Keratinocyte (primary cell): ENCODE measurements around the gene IFNGR1. TPM values are rescaled to one million over a fixed set of nuclear protein-coding genes. Genes with fewer than 3 reads are reported as not detected.

Experiments used
- DNase-seq: peaks from one replicate; pipeline ENCODE4 v3.0.0-alpha.2; 2011; ENCODE audit warnings: low read depth, missing footprints, low spot score
- FAIRE-seq: peaks from 2 replicates; lab custom pipeline; 2011; peaks lifted over from hg19 to GRCh38; lab: Jason Lieb, UNC
- H2AFZ ChIP-seq: 2 replicates; pipeline ENCODE4 v1.6.0; 2012; ENCODE audit warnings: low read length, control low read depth, inconsistent platforms; ENCODE audit not compliant: control insufficient read depth
- H3K27ac ChIP-seq: 2 replicates; pipeline ENCODE4 v1.5.1; 2011; ENCODE audit warnings: low read length; ENCODE audit not compliant: control insufficient read depth, insufficient read depth
- H3K27me3 ChIP-seq: 3 replicates; pipeline ENCODE4 v1.6.0; 2011; ENCODE audit warnings: low read length; ENCODE audit not compliant: control insufficient read depth, insufficient read depth; ENCODE audit errors: extremely low read depth
- H3K36me3 ChIP-seq, 2 experiments: 2 replicates in 1 of 2; 3 replicates in 1 of 2; pipeline ENCODE4 v1.5.1; 2011; ENCODE audit warnings: low read length in 2 of 2, mild to moderate bottlenecking in 1 of 2; ENCODE audit not compliant: control insufficient read depth in 2 of 2, insufficient read depth in 2 of 2; ENCODE audit errors: extremely low read depth in 1 of 2
- H3K4me1 ChIP-seq: 3 replicates; pipeline ENCODE4 v1.5.1; 2011; ENCODE audit warnings: low read length; ENCODE audit not compliant: control insufficient read depth, insufficient read depth; ENCODE audit errors: extremely low read depth
- H3K4me2 ChIP-seq: 3 replicates; pipeline ENCODE4 v1.6.0; 2011; ENCODE audit warnings: low read depth, low read length; ENCODE audit not compliant: control insufficient read depth, insufficient read depth; ENCODE audit errors: extremely low read depth
- H3K4me3 ChIP-seq, 3 experiments: fragments of 200-600 bp in 1 of 3; sonication (generic) in 1 of 3; 2 replicates in 2 of 3; 3 replicates in 1 of 3; pipeline ENCODE4 v1.5.1; 2011 to 2016; ENCODE audit warnings: low read length in 3 of 3, mild to moderate bottlenecking in 3 of 3, control low read depth in 2 of 3, inconsistent platforms in 1 of 3, low read depth in 1 of 3, mixed read lengths in 1 of 3, mixed run types in 1 of 3, moderate library complexity in 1 of 3; ENCODE audit not compliant: control insufficient read depth in 2 of 3, insufficient read depth in 2 of 3; ENCODE audit errors: extremely low read depth in 1 of 3
- H3K79me2 ChIP-seq: 2 replicates; pipeline ENCODE4 v1.6.0; 2012; ENCODE audit warnings: low read length; ENCODE audit not compliant: control insufficient read depth, insufficient read depth
- H3K9ac ChIP-seq: 3 replicates; pipeline ENCODE4 v1.6.0; 2011; ENCODE audit warnings: low read length; ENCODE audit not compliant: control insufficient read depth, insufficient read depth; ENCODE audit errors: extremely low read depth
- H3K9me1 ChIP-seq: 3 replicates; pipeline ENCODE4 v1.6.0; 2011; ENCODE audit warnings: low read length; ENCODE audit not compliant: control insufficient read depth, insufficient read depth; ENCODE audit errors: extremely low read depth
- H3K9me3 ChIP-seq: 2 replicates; pipeline ENCODE4 v1.5.1; 2012; ENCODE audit warnings: low read depth, low read length; ENCODE audit not compliant: control insufficient read depth
- H4K20me1 ChIP-seq: 3 replicates; pipeline ENCODE4 v1.6.0; 2011; ENCODE audit warnings: low read length; ENCODE audit not compliant: control insufficient read depth, insufficient read depth; ENCODE audit errors: extremely low read depth
- EZH2 ChIP-seq: IDR thresholded peaks from one replicate; pipeline ENCODE4 v1.6.1; 2012; ENCODE audit warnings: inconsistent platforms, mild to moderate bottlenecking, low read length, moderate library complexity
- dilution Hi-C: fragments of 300-500 bp; cut with MboI; formaldehyde crosslinking; loops from one replicate; pipeline ENCODE4 v1.7.0; 2020; ENCODE audit warnings: low sequenced_read_pairs; ENCODE audit not compliant: extremely low pct_ligation_motif_present
- polyA minus RNA-seq, 3 experiments: library from RNA; depleted of rRNA, polyadenylated mRNA; stranded (reverse); fragments of >200 nt; gene quantifications; 1 replicate in 1 of 3; 2 replicates in 1 of 3; 3 replicates in 1 of 3; pipeline ENCODE4 v1.2.3, GENCODE V29; 2011
- polyA plus RNA-seq, 5 experiments: library from polyadenylated mRNA; depleted of rRNA in 3 of 5; stranded (reverse) in 3 of 5; stranded (forward) in 1 of 5; unstranded in 1 of 5; fragments of >200 nt; gene quantifications; 1 replicate in 1 of 5; 2 replicates in 3 of 5; 3 replicates in 1 of 5; pipeline versions ENCODE4 v1.2.1 to v1.2.3, GENCODE V29; 2011 to 2012; ENCODE audit warnings: missing spikeins in 2 of 5, low read depth in 1 of 5, low replicate concordance in 1 of 5
- TF ChIP-seq, protein P1 (sequence below), 3 experiments: IDR thresholded peaks in 1 of 3; conservative IDR thresholded peaks in 1 of 3; optimal IDR thresholded peaks in 1 of 3; 2 replicates in 2 of 3; 3 replicates in 1 of 3; pipeline versions ENCODE3 to v1.5.1; 2011; ENCODE audit warnings: low read length in 3 of 3, mild to moderate bottlenecking in 3 of 3, moderate library complexity in 2 of 3, control low read depth in 1 of 3, inconsistent platforms in 1 of 3; ENCODE audit not compliant: insufficient read depth in 2 of 3; ENCODE audit errors: extremely low read depth in 1 of 3

Gene IFNGR1
- polyA plus RNA-seq (54.8 to 150 TPM (median 109 TPM) in 3 replicates), polyA minus RNA-seq (25.6 to 52.1 TPM (median 50.6 TPM) in 3 replicates)
- polyA plus RNA-seq (2011; ENCODE audit: low read depth), result 181 TPM
- polyA plus RNA-seq (2011; cell fraction: cytosol; rRNA removed), result 29.1 and 70.4 TPM in 2 replicates
- 152 and 195 TPM in 2 replicates for polyA plus RNA-seq (2011; cell fraction: nucleus; rRNA removed)
- polyA plus RNA-seq (2012; ENCODE audit: low replicate concordance), result 55.4 and 136 TPM in 2 replicates
- polyA minus RNA-seq (2011; cell fraction: cytosol; rRNA and poly(A)+ RNA removed), result 49.1 TPM
- polyA minus RNA-seq (2011; cell fraction: nucleus; rRNA and poly(A)+ RNA removed), result 150 and 198 TPM in 2 replicates

DNA sequence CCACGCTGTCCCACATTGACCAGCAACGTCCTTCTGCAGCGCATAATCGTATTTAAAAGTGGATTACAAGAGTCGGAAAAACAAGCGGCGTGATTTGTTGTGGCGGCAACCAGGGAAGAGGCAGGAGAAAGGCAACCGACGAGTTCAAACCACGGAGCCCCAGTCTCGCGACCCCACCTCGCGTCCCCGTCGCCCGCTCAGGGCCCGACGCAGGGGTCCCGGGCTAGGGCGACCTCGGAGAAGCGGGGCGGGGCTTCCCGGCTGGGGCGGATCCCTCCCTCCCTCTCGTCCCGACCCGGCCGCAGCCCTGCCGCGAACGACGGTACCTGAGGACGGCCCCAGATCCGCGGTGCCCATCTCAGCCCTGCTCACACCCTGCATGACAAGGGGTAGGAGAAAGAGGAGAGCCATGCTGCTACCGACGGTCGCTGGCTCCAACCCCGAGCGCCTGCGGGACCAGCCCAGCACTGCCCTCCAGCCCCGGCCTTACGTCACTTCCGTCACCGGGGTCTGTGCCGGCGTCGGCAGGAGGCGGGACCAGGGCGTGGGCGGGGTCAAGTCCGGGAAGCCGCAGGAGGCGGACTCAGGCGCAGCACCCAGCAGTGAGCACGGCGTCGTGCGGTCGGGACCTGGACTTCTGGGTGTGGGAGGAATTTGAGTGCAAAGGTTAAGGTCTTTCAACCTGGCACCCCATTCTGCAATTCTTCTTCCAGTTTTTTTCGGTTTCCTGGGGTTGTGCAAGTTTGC is at the start of gene IFNGR1:
TSS of gene IFNGR1 (minus strand) at position 469 of the 747 bp plus-strand sequence. CDS start at position 411, 58 bp downstream.
- Histone ChIP-seq H3K9ac (peak within 1 kb of the TSS; percentile 97), H3K36me3 (peaks cover 0 to 5% of the 10 kb centered on the region in 2 experiments), H3K27me3 (no peaks in the 10 kb centered on the region), H3K27ac (peak within 1 kb of the TSS; percentile 92), H4K20me1 (no peaks in the 10 kb centered on the region), H3K9me3 (no peaks in the 10 kb centered on the region), H2AFZ (peak within 1 kb of the TSS; percentile 92), H3K4me2 (peak within 1 kb of the TSS; percentile 99), H3K79me2 (peaks cover 43% of the 10 kb centered on the region), H3K4me1 (peaks cover 42% of the 10 kb centered on the region), H3K9me1 (no peaks in the 10 kb centered on the region), H3K4me3 (peak within 1 kb of the TSS; percentile 75 to 94 (median 83))
- FAIRE-seq (peak; percentile 78), DNase-seq (peak; percentile 54)
- TF ChIP-seq, protein P1, sequence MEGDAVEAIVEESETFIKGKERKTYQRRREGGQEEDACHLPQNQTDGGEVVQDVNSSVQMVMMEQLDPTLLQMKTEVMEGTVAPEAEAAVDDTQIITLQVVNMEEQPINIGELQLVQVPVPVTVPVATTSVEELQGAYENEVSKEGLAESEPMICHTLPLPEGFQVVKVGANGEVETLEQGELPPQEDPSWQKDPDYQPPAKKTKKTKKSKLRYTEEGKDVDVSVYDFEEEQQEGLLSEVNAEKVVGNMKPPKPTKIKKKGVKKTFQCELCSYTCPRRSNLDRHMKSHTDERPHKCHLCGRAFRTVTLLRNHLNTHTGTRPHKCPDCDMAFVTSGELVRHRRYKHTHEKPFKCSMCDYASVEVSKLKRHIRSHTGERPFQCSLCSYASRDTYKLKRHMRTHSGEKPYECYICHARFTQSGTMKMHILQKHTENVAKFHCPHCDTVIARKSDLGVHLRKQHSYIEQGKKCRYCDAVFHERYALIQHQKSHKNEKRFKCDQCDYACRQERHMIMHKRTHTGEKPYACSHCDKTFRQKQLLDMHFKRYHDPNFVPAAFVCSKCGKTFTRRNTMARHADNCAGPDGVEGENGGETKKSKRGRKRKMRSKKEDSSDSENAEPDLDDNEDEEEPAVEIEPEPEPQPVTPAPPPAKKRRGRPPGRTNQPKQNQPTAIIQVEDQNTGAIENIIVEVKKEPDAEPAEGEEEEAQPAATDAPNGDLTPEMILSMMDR (optimal IDR thresholded peaks at IDR 0.05 in 1 of 3, IDR thresholded peaks at IDR 0.05 in 1 of 3, conservative IDR thresholded peaks at IDR 0.05 in 1 of 3; ENCODE audit: extremely low read depth in 1 of 3, insufficient read depth in 2 of 3, low read length in 3 of 3), result no peak
- no peak for TF ChIP-seq EZH2
- dilution Hi-C loops, result no loop called here

DNA sequence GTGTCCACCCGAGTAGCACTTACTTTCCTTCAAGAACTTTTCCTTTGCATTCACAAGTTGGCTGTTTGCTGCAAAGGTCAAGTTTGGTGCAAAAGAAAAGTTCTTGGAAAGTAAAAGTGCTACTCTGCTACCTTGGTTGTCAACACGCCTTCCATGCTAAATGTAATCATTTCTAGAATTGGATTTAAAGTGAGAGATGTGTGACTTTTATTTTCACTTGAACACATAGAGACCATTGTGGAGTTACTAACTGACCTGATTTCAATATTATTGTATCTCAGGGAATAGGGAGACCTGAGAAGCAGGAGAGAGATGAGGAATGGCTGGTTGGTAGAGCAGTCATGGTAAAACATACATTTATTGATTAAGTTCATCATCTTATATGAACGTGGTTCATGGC is 49.7 kb upstream of the IFNGR1 start:
- H3K9ac ChIP-seq, result no peak overlapping the region
- no peak for TF ChIP-seq EZH2
- TF ChIP-seq, protein P1 (optimal IDR thresholded peaks at IDR 0.05 in 1 of 3, IDR thresholded peaks at IDR 0.05 in 1 of 3, conservative IDR thresholded peaks at IDR 0.05 in 1 of 3; ENCODE audit: extremely low read depth in 1 of 3, insufficient read depth in 2 of 3, low read length in 3 of 3), result no peak
- no peaks in the 10 kb centered on the region for H4K20me1 ChIP-seq
- H2AFZ ChIP-seq, result no peak overlapping the region
- H3K36me3 ChIP-seq, result no peaks in the 10 kb centered on the region
- FAIRE-seq (no peak), DNase-seq (no peak)
- no peaks in the 10 kb centered on the region for H3K4me1 ChIP-seq
- dilution Hi-C loops, result no loop called here
- no peaks in the 10 kb centered on the region for H3K9me1 ChIP-seq
- H3K27ac ChIP-seq, result no peak overlapping the region
- no peak overlapping the region for H3K4me2 ChIP-seq
- H3K9me3 ChIP-seq, result no peaks in the 10 kb centered on the region
- no peak overlapping the region for H3K4me3 ChIP-seq
- peaks cover 13% of the 10 kb centered on the region for H3K27me3 ChIP-seq
- H3K79me2 ChIP-seq, result no peaks in the 10 kb centered on the region
